Measurements from ENCODE around the gene MTOR.

DNA sequence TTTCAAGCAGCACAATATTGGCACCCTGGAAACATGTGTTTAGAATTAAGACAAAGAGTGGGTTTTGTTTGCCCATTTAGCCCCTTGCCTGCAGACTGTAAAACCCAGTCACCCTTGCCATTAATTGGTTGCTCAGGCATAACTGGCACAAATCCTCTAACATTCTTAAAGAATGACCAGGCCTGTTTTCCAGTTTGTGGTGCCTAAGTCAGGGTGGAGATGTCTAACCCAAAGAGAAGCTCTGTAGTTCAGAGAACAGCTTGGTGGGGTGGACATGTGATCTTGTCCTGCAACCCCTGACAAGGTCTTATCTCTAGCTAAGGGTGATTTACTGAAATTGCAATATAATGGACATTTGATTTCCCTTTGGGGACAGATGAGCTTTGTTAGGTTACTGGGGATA, 82.0 kb downstream of the MTOR start:
- TF ChIP-seq, protein P1, sequence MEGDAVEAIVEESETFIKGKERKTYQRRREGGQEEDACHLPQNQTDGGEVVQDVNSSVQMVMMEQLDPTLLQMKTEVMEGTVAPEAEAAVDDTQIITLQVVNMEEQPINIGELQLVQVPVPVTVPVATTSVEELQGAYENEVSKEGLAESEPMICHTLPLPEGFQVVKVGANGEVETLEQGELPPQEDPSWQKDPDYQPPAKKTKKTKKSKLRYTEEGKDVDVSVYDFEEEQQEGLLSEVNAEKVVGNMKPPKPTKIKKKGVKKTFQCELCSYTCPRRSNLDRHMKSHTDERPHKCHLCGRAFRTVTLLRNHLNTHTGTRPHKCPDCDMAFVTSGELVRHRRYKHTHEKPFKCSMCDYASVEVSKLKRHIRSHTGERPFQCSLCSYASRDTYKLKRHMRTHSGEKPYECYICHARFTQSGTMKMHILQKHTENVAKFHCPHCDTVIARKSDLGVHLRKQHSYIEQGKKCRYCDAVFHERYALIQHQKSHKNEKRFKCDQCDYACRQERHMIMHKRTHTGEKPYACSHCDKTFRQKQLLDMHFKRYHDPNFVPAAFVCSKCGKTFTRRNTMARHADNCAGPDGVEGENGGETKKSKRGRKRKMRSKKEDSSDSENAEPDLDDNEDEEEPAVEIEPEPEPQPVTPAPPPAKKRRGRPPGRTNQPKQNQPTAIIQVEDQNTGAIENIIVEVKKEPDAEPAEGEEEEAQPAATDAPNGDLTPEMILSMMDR (IDR thresholded peaks at IDR 0.05) = no peak
- no peak for TF ChIP-seq POLR2A (IDR thresholded peaks at IDR 0.05)

Data from right lobe of liver (tissue), 4 donors.